NCI-H1092 treated with DMSO at 0.1 percent for 48 hours (cell line): Measurements from ENCODE around the gene OR1I1.

Experiments
- DNase-seq: peaks from one replicate; lab custom pipeline; 2025; lab: John Stamatoyannopoulos, UW

OR1I1 gene

GRCh38 chr19:15098460-15098859 is 16.4 kb downstream of the OR1I1 start:
- DNase-seq, result no peak

GRCh38 chr19:15099017-15099582 is 17.1 kb downstream of the OR1I1 start:
- no peak for DNase-seq

DNA sequence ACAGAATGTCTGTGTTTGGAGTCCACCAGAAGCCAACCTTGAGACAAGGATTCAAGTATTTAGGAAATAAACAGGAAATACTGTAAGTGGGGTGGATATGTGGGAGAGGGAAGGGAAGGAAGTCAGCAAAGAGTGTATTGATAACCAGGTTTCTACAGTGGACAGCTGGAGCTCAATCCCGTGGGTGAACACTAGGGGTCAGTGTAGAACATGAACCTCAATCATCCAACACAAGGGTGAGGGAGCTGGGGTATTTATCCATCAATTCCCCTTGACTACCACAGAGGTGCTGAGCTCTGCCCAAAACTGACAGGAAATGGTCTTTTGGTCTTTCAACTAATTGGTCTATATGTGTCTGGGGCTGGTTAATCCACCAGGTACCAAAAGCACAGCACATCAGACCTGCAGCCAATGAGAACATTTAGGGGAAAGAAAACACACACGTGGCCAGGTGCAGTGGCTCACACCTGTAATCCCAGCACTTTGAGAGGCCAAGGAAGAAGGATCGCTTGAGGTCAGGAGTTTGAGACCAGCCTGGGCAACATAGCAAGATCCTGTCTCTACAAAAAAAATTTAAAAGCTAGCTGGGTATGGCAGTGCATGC is 19.6 kb downstream of the OR1I1 start:
- DNase-seq, result peak; percentile 1

DNA sequence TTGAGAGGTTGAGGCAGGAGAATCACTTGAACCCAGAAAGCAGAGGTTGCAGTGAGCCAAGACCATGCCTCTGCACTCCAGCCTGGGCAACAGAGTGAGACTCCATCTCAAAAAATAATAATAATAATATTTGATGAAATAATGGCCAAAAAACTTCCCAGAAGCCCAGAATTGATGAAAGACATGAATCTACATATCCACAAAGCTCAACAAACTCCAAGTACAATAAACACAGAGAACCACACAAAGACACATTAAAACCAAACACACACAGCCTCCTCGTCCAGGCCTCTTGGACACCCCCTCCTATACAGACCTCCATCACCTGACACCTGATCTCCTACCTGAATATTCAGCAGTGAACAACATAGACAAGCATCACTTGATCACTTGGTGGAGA is 22.0 kb downstream of the OR1I1 start:
- DNase-seq, result no peak

DNA sequence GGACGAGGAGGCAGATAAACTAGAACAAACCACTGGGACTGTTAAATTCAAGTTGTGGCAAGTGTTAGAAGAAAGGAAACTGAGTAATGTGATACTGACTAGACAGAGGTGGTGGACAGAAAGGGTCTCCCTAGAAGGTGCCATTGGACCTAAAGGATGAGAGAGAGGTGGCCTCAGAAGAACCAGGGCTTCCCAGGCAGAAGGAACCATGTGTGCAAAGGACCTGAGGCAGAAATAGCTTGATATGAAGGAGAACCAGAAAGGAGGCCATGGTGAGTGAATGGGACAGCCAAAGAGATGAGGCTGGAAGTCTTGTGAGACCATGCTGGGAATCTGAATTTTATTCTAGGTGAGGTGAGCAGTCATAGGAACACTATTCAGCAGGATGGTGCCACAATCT is 22.4 kb downstream of the OR1I1 start:
- no peak for DNase-seq

- DNase-seq, result no peak
Observed at GRCh38 chr19:15105044-15105443, 23.0 kb downstream of the OR1I1 start.

- no peak for DNase-seq
Observed at GRCh38 chr19:15107061-15108010, 25.3 kb downstream of the OR1I1 start, which contains the start of gene SYDE1. SYDE1 (plus strand) TSS chr19:15107401; CDS start chr19:15107434, 33 bp downstream.

DNA sequence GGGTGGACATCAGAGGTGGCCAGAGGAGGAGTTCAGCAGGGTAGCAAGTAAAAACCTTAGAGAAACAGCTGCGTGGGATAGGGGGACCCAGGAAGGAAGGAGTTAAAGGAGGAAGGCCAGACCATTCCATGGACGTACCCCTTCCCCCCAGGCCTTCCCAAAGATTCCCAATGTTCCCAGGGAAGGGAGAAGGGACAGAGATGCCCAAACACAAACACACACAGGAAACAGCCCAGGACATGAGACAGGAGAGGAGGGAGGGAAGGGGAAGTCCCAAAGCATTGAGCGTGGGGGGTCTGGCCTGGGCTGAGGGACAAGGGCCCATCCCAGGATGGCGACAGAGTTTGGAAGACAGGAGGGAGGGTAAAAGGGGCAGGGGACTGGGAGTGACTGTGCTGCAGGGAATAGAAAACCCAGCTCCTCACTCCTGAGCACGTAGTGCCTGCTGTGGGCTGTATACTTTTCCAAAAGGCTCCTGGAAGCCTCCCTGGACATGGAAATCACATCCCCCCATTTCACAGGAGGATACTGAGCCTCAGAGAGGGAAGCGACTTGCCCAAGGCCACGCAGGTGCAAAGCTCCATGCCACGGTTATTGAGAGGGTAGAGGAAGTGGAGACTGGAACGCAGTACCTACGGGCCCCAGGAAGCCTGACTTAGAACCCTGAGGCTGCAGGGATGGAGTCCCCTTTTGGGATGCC is 26.3 kb downstream of the OR1I1 start:
- no peak for DNase-seq

- DNase-seq, result no peak
Observed at GRCh38 chr19:15108845-15109767, 27.1 kb downstream of the OR1I1 start.

GRCh38 chr19:15109768-15110417 is 27.9 kb downstream of the OR1I1 start:
- no peak for DNase-seq

- DNase-seq, result peak; percentile 0
Observed at GRCh38 chr19:15110418-15110815, 28.4 kb downstream of the OR1I1 start.

GRCh38 chr19:15111758-15112157 is 29.7 kb downstream of the OR1I1 start:
- DNase-seq, result no peak

GRCh38 chr19:15112385-15112784 is 30.4 kb downstream of the OR1I1 start:
- no peak for DNase-seq

DNA sequence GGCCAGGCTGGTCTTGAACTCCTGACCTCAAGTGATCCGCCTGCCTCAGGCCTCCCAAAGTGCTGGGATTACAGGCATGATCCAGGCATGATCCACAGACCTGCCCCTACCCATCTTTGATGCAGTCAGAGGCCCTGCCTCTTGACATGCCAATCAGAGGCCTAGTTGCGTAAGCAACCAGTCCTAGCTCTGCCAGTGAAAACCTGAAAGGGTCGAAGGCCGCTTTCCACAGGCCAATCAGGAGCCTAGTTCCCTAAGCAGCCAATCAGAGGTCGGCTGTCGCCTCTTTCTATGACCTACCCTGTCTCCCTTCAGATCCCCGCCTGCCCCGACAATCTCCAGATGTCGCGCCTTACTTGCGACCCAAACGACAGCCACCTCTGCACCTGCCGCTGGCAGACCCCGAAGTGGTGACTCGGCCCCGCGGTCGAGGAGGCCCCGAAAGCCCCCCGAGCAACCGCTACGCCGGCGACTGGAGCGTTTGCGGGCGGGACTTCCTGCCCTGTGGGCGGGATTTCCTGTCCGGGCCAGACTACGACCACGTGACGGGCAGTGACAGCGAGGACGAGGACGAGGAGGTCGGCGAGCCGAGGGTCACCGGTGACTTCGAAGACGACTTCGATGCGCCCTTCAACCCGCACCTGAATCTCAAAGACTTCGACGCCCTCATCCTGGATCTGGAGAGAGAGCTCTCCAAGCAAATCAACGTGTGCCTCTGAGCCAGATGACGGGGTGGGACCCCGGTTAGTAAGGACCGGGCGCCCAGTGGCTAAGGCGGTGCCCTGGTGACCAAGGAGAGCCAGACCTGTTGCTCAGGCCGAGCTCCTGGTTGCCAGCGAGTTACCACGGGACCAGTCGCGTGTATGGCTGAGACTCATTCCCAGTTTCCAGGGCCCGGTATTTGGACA is 31.5 kb downstream of the OR1I1 start:
- DNase-seq, result no peak

GRCh38 chr19:15114153-15114540 is 32.1 kb downstream of the OR1I1 start:
- no peak for DNase-seq

DNA sequence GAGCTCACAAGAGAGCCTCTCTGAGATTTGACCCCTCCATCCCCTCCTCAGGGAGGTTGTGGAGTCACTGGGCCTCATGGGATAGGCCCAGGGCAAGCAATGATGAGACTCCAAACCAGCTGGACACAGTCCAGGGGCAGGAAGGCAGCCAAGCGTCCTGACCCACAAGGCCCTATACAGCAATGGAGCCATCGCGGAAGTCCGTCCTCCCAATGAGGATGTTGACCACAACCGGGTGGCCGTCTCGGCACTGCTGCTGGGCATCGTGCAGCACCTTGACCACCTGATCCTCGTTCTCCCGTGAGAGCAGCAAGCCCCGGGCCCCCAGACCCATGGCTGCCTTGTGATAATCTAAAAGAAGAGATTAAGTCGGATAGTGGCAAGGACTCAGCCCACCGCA is 33.1 kb downstream of the OR1I1 start:
- DNase-seq, result no peak

DNA sequence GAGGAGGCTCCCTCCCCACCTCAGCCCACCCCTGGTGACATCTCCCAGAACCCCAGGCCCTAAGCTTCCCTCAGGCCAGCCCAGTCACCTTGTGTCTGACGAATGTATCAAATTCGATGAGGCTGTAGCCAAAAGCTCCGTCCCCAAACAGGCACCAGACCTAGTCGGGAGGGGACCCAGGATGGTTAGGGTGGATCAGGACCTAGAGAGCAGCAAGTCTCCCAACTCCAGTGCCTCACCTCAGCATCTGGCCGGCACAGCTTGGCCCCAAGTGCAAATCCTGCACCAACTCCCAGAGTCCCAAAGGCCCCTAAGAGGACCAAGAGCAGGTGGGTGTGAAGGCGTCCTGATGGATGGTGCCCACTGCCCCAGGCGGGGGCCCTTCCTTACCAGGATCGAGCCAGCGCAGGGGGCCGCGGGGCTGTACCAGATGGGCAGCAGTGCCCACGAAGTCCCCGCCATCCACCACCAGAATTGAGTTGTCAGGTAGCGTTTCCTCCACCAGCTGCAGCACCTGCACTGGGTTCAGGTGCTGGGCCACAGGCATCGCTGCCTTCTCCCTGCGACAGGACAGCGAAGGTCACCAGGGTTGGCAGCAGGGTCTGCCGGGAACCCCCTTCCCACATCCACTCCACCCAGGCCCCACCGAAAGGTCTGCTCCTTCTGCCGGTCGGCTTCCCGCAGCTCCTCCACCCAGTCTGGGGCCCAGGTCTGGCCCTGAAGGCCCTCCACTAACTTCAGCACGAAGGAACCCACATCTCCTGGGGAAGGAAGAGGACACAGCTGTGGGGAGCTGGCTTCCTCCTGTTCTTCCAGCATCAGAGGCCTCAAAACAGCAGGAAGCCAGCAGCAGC is 34.0 kb downstream of the OR1I1 start:
- DNase-seq, result no peak

- DNase-seq, result no peak
Observed at GRCh38 chr19:15116856-15117255, 34.8 kb downstream of the OR1I1 start.

DNA sequence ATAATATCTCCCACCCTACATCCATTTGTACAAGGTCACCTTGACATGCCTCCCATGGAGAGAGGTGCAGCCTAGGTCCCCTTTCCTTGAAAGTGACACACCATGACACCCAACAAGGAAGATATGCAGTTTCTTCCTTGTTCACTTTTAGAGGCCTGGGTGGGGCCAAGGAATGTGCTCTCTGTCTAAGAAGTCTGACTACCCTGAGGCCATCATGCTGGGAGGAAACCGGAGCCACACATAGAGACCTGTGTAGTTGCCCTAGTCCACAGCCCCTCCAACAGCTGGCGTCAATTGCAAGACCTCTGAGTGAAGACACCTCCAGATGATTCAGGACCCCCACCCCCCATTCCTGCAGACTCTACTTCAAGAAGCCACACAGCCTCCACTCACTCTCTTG is 36.2 kb downstream of the OR1I1 start:
- DNase-seq, result no peak
